ENCODE data around the gene NRROS.

DNA sequence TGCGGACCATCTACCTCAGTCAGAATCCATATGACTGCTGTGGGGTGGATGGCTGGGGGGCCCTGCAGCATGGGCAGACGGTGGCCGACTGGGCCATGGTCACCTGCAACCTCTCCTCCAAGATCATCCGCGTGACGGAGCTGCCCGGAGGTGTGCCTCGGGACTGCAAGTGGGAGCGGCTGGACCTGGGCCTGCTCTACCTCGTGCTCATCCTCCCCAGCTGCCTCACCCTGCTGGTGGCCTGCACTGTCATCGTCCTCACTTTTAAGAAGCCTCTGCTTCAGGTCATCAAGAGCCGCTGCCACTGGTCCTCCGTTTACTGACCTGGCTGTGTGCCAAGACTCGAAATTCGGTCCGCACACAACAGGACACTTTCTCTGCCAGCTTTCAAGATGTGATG is 21.9 kb downstream of the NRROS start:
- no peak for TF ChIP-seq EZH2phosphoT487 (conservative IDR thresholded peaks at IDR 0.05; ENCODE audit: low read length)
- TF ChIP-seq, protein P1, sequence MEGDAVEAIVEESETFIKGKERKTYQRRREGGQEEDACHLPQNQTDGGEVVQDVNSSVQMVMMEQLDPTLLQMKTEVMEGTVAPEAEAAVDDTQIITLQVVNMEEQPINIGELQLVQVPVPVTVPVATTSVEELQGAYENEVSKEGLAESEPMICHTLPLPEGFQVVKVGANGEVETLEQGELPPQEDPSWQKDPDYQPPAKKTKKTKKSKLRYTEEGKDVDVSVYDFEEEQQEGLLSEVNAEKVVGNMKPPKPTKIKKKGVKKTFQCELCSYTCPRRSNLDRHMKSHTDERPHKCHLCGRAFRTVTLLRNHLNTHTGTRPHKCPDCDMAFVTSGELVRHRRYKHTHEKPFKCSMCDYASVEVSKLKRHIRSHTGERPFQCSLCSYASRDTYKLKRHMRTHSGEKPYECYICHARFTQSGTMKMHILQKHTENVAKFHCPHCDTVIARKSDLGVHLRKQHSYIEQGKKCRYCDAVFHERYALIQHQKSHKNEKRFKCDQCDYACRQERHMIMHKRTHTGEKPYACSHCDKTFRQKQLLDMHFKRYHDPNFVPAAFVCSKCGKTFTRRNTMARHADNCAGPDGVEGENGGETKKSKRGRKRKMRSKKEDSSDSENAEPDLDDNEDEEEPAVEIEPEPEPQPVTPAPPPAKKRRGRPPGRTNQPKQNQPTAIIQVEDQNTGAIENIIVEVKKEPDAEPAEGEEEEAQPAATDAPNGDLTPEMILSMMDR (IDR thresholded peaks at IDR 0.05; ENCODE audit: insufficient read depth, low read length, poor library complexity, severe bottlenecking): no peak

Measured in SU-DHL-6 (cell line).